Activated gamma-delta T cell treated with anti-CD3 and anti-CD28 coated beads, Interleukin-2, amount 50 U/mL, for 16 hours (primary cell): ENCODE measurements around the gene GSTA2.
A peak's percentile ranks its signal among the peaks of the same experiment; 100 is the strongest.
"Not testable (repeated sequence)": the region's sequence is repeated elsewhere in the genome, so short reads cannot be mapped to it uniquely, and the experiment has no call there.

Source experiments
- DNase-seq: peaks from one replicate; pipeline ENCODE4 v3.0.0-alpha.2; 2020; ENCODE audit warnings: low read depth

GSTA2 gene

GRCh38 chr6:52725535-52726192 is 37.6 kb downstream of the GSTA2 start:
- no peak for DNase-seq

DNA sequence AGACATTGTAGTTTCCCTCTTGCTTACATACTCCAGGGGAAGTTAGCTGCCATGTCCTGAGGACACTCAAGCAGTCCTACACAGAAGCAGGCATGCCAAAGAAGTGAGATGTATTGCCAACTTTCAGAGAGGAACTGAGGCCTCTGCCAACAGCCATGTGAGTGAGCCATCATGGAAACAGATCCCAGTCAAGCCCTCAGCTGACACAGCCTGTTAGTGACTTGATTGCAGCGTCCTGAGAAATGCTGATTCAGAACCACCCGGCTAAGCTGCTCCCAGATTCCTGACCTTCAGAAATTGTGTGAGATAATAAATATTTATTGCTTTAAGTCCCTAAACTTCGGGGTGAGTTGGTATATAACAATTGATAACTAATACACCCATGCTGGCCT is 38.1 kb downstream of the GSTA2 start:
- no peak for DNase-seq

DNA sequence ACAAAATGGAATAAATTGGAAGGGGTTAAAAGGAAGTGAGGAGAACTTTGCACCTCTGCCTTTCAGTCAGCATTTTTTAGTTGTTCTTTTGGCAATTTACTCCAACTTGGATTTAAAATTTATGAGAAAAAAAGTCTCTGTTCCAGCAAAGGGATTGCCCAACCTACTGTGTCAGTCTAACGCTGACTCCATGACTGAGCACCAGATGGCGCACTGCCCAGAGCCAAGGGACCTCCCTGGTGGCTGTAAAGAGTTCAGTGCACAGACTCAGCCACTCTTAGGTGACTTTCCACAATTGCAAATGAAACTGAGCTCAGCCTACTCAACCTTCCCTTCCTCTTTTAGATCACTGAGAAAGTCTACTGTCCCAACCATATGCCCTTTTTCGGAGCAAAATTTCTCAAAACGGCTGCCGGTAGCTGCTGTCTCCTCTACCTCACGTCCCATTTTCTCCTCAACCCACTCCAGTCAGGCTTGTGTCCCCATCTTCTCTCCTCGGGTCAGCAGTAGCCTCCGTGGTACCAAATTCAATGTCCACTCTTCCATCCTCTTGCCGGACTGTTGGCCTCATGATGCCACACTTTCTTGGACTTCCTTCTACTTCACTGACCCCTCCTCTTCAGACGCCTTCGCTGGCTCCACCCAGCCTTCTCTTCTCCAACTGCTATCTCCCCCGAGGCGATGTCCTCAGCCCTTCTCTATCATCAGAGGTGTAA is 38.7 kb downstream of the GSTA2 start:
- DNase-seq = peak; percentile 10

DNA sequence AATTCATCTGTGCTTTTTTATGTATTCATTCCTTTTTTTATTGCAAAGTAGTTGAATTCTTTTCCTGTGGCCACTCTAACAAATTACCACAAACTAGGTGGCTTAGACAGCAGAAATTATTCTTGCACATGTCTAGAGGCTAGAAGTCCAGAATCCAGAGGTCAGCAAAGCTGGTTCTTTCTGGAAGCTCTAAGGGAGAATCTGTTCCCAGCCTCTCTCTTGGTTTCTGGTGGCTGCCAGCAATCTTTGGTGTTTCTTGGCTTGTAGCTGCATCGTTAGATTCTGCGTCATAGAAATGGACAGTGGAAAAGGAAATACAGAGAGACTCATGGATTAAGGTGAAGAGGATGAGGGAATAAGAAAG is 39.3 kb downstream of the GSTA2 start:
- no peak for DNase-seq

GRCh38 chr6:52720321-52720720 is 43.0 kb downstream of the GSTA2 start:
- no peak for DNase-seq

DNA sequence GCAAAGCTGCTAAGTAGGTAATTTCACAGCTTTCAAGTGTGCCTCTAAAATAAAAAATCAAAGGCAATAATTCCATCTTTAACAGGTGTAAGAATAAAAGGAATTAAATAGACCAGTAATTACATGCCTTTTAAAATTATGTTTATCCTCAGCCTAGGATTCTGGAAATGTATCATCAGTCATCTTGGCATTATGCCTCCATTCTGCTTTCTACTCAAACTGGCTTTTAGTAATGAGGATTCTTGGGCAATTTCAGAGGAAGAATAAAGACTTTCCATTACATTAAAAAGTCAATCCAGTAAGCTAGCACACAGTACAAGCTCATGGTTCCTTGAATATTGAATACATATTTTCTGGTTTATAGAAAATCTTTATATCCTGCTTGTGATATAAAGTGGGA is 44.7 kb downstream of the GSTA2 start:
- DNase-seq = no peak

DNA sequence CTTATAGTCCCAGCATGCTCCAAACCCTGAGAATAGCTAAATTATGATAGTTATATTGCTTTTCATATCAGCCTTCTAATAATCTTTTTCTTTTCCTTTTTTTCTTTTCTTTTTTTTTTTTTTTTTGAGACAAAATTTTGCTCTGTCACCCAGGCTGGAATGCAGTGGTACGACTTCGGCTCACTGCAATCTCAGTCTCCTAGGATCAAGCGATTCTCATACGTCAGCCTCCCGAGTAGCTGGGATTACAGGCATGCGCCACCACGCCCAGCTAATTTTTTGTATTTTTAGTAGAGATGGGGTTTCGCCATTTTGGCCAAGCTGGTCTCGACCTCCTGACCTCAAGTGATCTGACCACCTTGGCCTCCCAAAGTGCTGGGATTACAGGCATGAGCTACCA is 48.5 kb downstream of the GSTA2 start:
- DNase-seq = not testable (repeated sequence)

- DNase-seq = no peak
Observed at GRCh38 chr6:52712136-52712535, 51.1 kb downstream of the GSTA2 start.

DNA sequence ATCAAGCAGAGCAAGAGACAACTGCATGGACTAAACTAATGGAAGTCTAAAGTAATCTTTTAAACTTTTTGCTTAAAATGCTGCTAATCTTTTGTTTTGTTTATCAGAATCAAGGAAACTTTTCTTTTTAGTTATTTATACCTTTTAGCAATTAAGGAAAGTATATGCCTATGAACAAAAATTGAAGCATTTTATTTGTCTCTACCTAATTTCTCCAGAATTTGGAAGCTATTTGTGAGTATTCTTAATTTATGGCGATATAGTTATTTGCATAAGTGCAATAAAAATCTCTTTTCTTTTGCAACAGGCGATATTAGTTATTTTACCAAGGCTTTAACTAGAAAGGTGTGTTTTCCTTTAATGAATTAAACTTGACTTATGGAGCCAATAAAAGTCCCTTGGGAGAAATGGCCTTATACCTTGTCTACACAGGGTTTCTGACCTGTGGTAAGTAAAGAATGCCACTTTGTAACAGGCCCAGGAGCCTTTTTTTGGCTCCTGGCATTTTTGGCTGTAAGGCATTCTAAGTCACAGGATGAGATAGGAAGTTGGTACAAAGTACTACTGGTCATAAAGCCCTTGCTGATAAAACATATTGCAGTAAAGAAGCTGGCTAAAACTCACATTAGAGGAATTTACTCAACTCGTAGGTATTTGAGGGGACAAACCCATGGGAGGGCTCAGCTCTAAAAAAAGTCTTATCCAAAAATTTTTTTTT is 55.2 kb downstream of the GSTA2 start:
- DNase-seq = no peak

- DNase-seq = no peak
Observed at GRCh38 chr6:52706001-52706400, 57.3 kb downstream of the GSTA2 start.

DNA sequence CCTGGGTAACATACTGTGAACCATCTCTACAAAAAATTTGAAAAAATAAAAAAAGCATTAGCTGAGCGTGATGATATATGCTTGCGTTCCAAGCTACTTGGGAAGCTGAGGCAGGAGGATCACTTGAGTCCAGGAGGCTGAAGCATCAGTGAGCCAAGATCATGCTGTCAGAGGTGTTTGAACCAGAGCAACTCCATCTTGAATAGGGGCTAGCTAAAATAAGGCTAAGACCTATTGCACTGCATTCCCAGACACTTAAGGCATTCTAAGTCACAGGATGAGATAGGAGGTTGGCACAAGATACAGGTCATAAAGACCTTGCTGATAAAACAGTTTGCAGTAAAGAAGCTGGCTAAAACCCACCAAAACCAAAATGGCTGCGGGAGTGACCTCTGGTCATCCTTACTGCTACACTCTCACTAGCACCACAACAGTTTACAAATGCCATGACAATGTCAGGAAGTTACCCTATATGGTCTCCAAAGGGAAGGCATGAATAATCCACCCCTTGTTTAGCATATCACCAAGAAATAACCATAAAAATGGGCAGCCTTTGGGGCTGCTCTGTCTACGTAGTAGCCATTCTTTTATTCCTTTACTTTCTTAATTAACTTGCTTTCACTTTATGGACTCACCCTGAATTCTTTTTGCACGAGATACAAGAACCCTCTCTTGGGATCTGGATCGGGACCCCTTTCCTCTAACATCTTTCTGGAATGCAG is 58.3 kb downstream of the GSTA2 start:
- not testable (repeated sequence) for DNase-seq

DNA sequence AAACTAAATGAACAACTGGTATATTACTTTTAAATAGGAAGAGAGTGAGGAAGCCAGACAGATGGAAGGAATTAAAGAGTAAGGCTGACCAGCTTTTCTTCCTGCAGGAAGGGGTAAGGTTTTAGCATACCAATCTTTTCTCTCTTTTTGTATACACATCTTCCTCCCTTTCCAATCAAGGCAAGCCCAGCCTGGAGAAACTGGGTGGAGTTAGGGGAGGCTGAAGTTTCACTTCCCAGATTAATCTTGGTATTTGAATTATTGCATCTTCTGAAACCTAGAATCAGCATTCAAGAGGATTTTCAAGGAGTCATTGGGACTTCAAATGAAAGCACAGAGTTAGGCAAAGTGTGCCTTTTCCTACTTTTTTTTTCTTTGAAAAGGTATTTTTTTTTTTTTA is 59.2 kb downstream of the GSTA2 start:
- no peak for DNase-seq
